ENCODE data around the gene KIF12.

KIF12 gene

GRCh38 chr9:114098936-114099668 lies at the start of gene KIF12:
KIF12 (minus strand) TSS chr9:114099292; CDS start chr9:114099276, 16 bp downstream.
- no peak for TF ChIP-seq CTCF (IDR thresholded peaks at IDR 0.05; ENCODE audit: poor library complexity, severe bottlenecking)
- Histone ChIP-seq H3K27me3 (ENCODE audit: insufficient read depth, poor library complexity, severe bottlenecking) (no peaks in the 10 kb centered on the region), H3K4me3 (ENCODE audit: severe bottlenecking) (peak within 1 kb of the TSS; percentile 53), H3K36me3 (ENCODE audit: low read depth) (no peaks in the 10 kb centered on the region), H3K9me3 (ENCODE audit: severe bottlenecking) (no peaks in the 10 kb centered on the region), H3K4me1 (ENCODE audit: insufficient read depth, poor library complexity, severe bottlenecking) (no peaks in the 10 kb centered on the region), H3K27ac (ENCODE audit: poor library complexity, severe bottlenecking) (no peak within 1 kb of the TSS)
- ATAC-seq (ENCODE audit: low read depth): no peak
- DNase-seq (ENCODE audit: low spot score): no peak

DNA sequence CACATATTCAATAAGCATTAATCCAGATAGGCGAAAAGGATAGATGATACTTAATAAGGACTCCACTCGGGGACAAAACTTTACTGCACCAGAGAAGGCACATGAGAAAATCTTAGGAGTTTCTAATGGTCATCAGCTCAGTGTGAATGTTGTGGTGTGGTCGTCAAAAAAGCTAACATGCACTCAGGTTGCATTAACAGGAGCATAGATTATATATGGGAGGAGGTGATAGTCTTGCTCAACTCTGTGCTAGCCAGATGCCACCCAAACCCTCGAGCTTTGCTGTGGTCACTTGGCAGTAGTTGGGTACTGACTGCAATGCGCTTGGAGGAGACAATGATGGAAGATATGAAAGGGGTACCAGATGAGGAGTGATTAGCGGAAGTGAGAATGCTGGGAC lies 47.6 kb upstream of the KIF12 start:
- H3K27ac ChIP-seq (ENCODE audit: poor library complexity, severe bottlenecking): no peak overlapping the region
- no peak for DNase-seq (ENCODE audit: low spot score)
- no peak overlapping the region for H3K4me3 ChIP-seq (ENCODE audit: severe bottlenecking)
- H3K4me1 ChIP-seq (ENCODE audit: insufficient read depth, poor library complexity, severe bottlenecking): no peaks in the 10 kb centered on the region
- no peak for TF ChIP-seq CTCF (IDR thresholded peaks at IDR 0.05; ENCODE audit: poor library complexity, severe bottlenecking)
- H3K36me3 ChIP-seq (ENCODE audit: low read depth): no peaks in the 10 kb centered on the region
- no peaks in the 10 kb centered on the region for H3K27me3 ChIP-seq (ENCODE audit: insufficient read depth, poor library complexity, severe bottlenecking)
- ATAC-seq (ENCODE audit: low read depth): no peak
- H3K9me3 ChIP-seq (ENCODE audit: severe bottlenecking): no peaks in the 10 kb centered on the region

DNA sequence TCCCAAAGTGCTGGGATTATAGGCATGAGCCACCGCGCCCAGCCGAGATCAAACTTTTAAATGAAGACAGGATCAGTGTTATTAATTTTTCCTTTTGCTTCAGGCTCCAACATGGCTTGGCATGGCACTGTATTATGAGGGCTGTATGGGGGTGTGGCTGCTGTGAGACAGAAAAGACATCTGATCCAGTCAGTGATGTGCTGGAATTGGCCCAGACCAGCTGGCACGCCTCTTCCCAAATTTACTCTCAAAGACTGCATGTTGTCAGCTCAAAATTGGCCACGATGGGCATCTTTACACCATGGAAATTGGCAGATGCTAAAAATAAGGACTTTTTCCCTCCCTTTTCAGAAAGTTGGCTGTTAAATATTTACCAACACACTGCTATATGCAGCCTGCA lies 44.1 kb upstream of the KIF12 start:
- Histone ChIP-seq H3K27ac (ENCODE audit: poor library complexity, severe bottlenecking) (no peak overlapping the region), H3K9me3 (ENCODE audit: severe bottlenecking) (no peaks in the 10 kb centered on the region), H3K4me3 (ENCODE audit: severe bottlenecking) (no peak overlapping the region), H3K4me1 (ENCODE audit: insufficient read depth, poor library complexity, severe bottlenecking) (no peaks in the 10 kb centered on the region), H3K27me3 (ENCODE audit: insufficient read depth, poor library complexity, severe bottlenecking) (no peaks in the 10 kb centered on the region), H3K36me3 (ENCODE audit: low read depth) (no peaks in the 10 kb centered on the region)
- TF ChIP-seq CTCF (IDR thresholded peaks at IDR 0.05; ENCODE audit: poor library complexity, severe bottlenecking): no peak
- no peak for ATAC-seq (ENCODE audit: low read depth)
- DNase-seq (ENCODE audit: low spot score): no peak

DNA sequence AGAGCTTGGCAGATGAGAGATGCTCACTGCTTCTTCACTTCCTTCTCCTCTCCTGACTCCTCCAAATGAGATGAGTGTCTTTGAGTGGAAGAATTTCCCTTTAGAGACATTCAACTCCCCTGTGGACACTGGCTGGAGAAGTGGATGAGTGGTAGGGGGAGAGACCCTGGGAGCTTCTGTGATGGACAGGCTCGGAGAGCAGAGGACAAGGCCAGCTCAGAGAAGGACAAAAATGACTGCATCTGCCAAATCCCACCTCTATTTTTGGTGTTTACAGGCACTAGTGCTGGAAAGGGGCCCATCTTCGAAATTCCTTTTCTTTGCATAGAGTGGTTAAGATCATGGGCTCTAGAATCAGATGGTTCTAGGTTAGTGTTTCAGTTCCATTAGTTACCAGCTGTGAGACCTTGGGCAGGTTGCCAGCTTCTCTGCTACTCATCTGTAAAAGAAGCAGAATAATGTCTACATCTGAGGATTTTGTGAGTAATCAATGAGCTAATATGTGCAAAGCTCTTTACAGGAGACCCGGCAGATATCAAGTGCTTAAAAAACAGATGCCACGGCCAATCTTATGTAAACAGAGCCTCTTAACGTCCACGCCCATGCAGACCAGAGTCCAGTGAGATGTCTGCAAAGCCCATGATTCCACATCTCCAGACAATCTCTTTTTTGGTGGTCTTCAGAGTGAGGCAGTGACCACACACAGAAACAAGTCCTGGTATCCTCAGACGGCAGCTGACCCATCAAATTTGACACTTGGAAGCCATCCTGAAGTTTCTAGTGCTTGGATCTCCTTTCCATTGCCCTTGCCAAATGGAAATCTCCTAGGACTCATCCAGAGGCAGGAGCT lies 42.7 kb upstream of the KIF12 start:
- no peak for TF ChIP-seq CTCF (IDR thresholded peaks at IDR 0.05; ENCODE audit: poor library complexity, severe bottlenecking)
- Histone ChIP-seq H3K27ac (ENCODE audit: poor library complexity, severe bottlenecking) (no peak overlapping the region), H3K27me3 (ENCODE audit: insufficient read depth, poor library complexity, severe bottlenecking) (no peaks in the 10 kb centered on the region), H3K9me3 (ENCODE audit: severe bottlenecking) (no peaks in the 10 kb centered on the region), H3K4me3 (ENCODE audit: severe bottlenecking) (no peak overlapping the region), H3K4me1 (ENCODE audit: insufficient read depth, poor library complexity, severe bottlenecking) (no peaks in the 10 kb centered on the region), H3K36me3 (ENCODE audit: low read depth) (no peaks in the 10 kb centered on the region)
- DNase-seq (ENCODE audit: low spot score) (no peak), ATAC-seq (ENCODE audit: low read depth) (no peak)

All from RWPE2 (cell line).